Upper lobe of right lung (tissue), 1 donor: ENCODE measurements around the gene UPK3A. TPM values are rescaled to one million over a fixed set of nuclear protein-coding genes. Genes with fewer than 3 reads are reported as not detected.
"Not testable (repeated sequence)": the region's sequence is repeated elsewhere in the genome, so short reads cannot be mapped to it uniquely, and the experiment has no call there.

Source experiments
- ATAC-seq: fragments of 200-7000 bp; cut with Tn5 transposase; one replicate; pipeline ENCODE4 v1.9.1; 2020; ENCODE audit warnings: mild to moderate bottlenecking, moderate library complexity
- DNase-seq: peaks from one replicate; pipeline ENCODE4 v3.0.0-alpha.2; 2020
- H3K27ac ChIP-seq: fragments of 200-600 bp; one replicate; pipeline ENCODE4 v1.8.0; 2022
- H3K27me3 ChIP-seq: fragments of 200-600 bp; one replicate; pipeline ENCODE4 v1.8.0; 2022; ENCODE audit warnings: mild to moderate bottlenecking
- H3K36me3 ChIP-seq: fragments of 200-600 bp; one replicate; pipeline ENCODE4 v1.8.0; 2022
- H3K4me1 ChIP-seq: fragments of 200-600 bp; one replicate; pipeline ENCODE4 v1.8.0; 2022
- H3K4me3 ChIP-seq: fragments of 200-600 bp; one replicate; pipeline ENCODE4 v1.8.0; 2022; ENCODE audit warnings: mild to moderate bottlenecking
- H3K9me3 ChIP-seq: fragments of 200-600 bp; one replicate; pipeline ENCODE4 v1.8.0; 2022
- CTCF ChIP-seq: fragments of 200-600 bp; IDR thresholded peaks from one replicate; pipeline ENCODE4 v1.8.0; 2022; ENCODE audit warnings: antibody characterized with exemption
- intact Hi-C: fragments of 100-400 bp; cut with DNase I; formaldehyde crosslinking; loops from one replicate; pipeline ENCODE4 v1.11.0; 2022
- total RNA-seq: library from RNA; stranded (reverse); fragmentation: NEBNext Ultra II Directional; extraction: Animal tissue kit (Norgen Biotek cat#: 25700); gene quantifications from one replicate; pipeline ENCODE4 v1.2.1, GENCODE V29; 2021
- donor health status: DM: no; HTN: yes; CAD: no; lungs with severe emphysema.

The UPK3A gene
- total RNA-seq, 1 donor from 2014 or later, result not detected

GRCh38 chr22:45294030-45294429 is 9.3 kb downstream of the UPK3A start:
- no peak for ATAC-seq
- TF ChIP-seq CTCF, result no peak
- no peak overlapping the region for H3K27ac ChIP-seq
- peaks cover 7% of the 10 kb centered on the region for H3K27me3 ChIP-seq
- intact Hi-C loops, result loop anchor here (10.0 kb wide), 1 partner anchor 81 kb away; no protein-coding TSS in a partner anchor
- no peaks in the 10 kb centered on the region for H3K4me1 ChIP-seq
- no peaks in the 10 kb centered on the region for H3K9me3 ChIP-seq
- H3K4me3 ChIP-seq, result no peak overlapping the region
- H3K36me3 ChIP-seq, result no peaks in the 10 kb centered on the region
- no peak for DNase-seq

- not testable (repeated sequence) for DNase-seq, H3K27me3 ChIP-seq, H3K36me3 ChIP-seq, H3K9me3 ChIP-seq, H3K4me1 ChIP-seq, H3K4me3 ChIP-seq, ATAC-seq, H3K27ac ChIP-seq
- intact Hi-C loops, result loop anchor here (10.0 kb wide), 1 partner anchor 80 kb away; no protein-coding TSS in a partner anchor
Measured at GRCh38 chr22:45295004-45295403, 10.3 kb downstream of the UPK3A start.

GRCh38 chr22:45295492-45295891 is 10.7 kb downstream of the UPK3A start:
- H3K4me1 ChIP-seq, result no peaks in the 10 kb centered on the region
- no peaks in the 10 kb centered on the region for H3K36me3 ChIP-seq
- no peak overlapping the region for H3K27ac ChIP-seq
- ATAC-seq, result no peak
- no peaks in the 10 kb centered on the region for H3K9me3 ChIP-seq
- peaks cover 7% of the 10 kb centered on the region for H3K27me3 ChIP-seq
- no peak overlapping the region for H3K4me3 ChIP-seq
- no peak for TF ChIP-seq CTCF
- intact Hi-C loops, result loop anchor here (10.0 kb wide), 1 partner anchor 79 kb away; no protein-coding TSS in a partner anchor
- no peak for DNase-seq

GRCh38 chr22:45296628-45297297 is 12.0 kb downstream of the UPK3A start:
- TF ChIP-seq CTCF, result no peak
- peak; percentile 15 for ATAC-seq
- Histone ChIP-seq H3K27me3 (peaks cover 7% of the 10 kb centered on the region), H3K4me1 (no peaks in the 10 kb centered on the region), H3K4me3 (no peak overlapping the region), H3K27ac (no peak overlapping the region), H3K36me3 (no peaks in the 10 kb centered on the region), H3K9me3 (no peaks in the 10 kb centered on the region)
- no peak for DNase-seq
- intact Hi-C loops, result loop anchor here (10.0 kb wide), 1 partner anchor 78 kb away; no protein-coding TSS in a partner anchor

- H3K36me3 ChIP-seq, result no peaks in the 10 kb centered on the region
- intact Hi-C loops, result loop anchor here (10.0 kb wide), 1 partner anchor 76 kb away; no protein-coding TSS in a partner anchor
- H3K9me3 ChIP-seq, result no peaks in the 10 kb centered on the region
- no peak for ATAC-seq
- no peaks in the 10 kb centered on the region for H3K27me3 ChIP-seq
- TF ChIP-seq CTCF, result no peak
- H3K4me1 ChIP-seq, result no peaks in the 10 kb centered on the region
- DNase-seq, result no peak
- no peak overlapping the region for H3K27ac ChIP-seq
- no peak overlapping the region for H3K4me3 ChIP-seq
Measured at GRCh38 chr22:45298934-45299505, 14.3 kb downstream of the UPK3A start.

GRCh38 chr22:45302751-45303150 is 18.0 kb downstream of the UPK3A start:
- ATAC-seq, result no peak

More at GRCh38 chr22:45302751-45303150, 18.0 kb downstream of the UPK3A start:
- Histone ChIP-seq H3K27me3 (no peaks in the 10 kb centered on the region), H3K27ac (no peak overlapping the region), H3K36me3 (no peaks in the 10 kb centered on the region), H3K9me3 (no peaks in the 10 kb centered on the region), H3K4me1 (no peaks in the 10 kb centered on the region), H3K4me3 (no peak overlapping the region)
- no peak for DNase-seq
- intact Hi-C loops, result no loop called here
- no peak for TF ChIP-seq CTCF
